MV-4-11 (cell line): ENCODE data around the gene ICAM5.
"Not testable (repeated sequence)": the region's sequence is repeated elsewhere in the genome, so short reads cannot be mapped to it uniquely, and the experiment has no call there.

ENCODE experiments used
- DNase-seq: peaks from one replicate; lab custom pipeline; 2025; lab: John Stamatoyannopoulos, UW

Gene ICAM5, protein sequence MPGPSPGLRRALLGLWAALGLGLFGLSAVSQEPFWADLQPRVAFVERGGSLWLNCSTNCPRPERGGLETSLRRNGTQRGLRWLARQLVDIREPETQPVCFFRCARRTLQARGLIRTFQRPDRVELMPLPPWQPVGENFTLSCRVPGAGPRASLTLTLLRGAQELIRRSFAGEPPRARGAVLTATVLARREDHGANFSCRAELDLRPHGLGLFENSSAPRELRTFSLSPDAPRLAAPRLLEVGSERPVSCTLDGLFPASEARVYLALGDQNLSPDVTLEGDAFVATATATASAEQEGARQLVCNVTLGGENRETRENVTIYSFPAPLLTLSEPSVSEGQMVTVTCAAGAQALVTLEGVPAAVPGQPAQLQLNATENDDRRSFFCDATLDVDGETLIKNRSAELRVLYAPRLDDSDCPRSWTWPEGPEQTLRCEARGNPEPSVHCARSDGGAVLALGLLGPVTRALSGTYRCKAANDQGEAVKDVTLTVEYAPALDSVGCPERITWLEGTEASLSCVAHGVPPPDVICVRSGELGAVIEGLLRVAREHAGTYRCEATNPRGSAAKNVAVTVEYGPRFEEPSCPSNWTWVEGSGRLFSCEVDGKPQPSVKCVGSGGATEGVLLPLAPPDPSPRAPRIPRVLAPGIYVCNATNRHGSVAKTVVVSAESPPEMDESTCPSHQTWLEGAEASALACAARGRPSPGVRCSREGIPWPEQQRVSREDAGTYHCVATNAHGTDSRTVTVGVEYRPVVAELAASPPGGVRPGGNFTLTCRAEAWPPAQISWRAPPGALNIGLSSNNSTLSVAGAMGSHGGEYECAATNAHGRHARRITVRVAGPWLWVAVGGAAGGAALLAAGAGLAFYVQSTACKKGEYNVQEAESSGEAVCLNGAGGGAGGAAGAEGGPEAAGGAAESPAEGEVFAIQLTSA

GRCh38 chr19:10289836-10290356 is at the start of gene ICAM5:
Gene ICAM5 (plus strand): TSS chr19:10289952. CDS start chr19:10290044, 92 bp downstream.
- no peak for DNase-seq

DNA sequence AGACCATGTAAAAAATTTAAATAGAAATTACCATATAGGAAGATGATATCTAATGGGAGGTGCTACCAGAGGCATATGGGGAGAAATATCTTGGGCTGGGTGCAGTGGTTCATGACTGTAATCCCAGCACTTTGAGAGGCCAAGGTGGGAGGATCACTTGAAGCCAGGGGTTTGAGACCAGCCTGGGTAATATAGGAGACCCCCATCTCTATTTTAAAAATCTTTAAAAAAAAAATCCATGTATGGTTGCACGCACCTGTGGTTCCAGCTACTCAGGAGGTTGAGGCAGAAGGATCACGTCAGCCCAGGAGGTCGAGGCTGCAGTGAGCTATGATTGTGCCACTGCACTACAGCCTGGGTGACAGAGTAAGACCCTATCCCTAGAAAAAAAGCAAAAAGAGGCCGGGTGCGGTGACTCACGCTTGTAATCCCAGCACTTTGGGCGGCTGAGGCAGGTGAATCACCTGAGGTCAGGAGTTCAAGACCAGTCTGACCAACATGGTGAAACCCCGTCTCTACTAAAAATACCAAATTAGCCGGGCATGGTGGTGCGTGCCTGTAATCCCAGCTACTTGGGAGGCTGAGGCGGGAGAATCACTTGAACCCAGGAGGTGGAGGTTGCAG is 47.8 kb upstream of the ICAM5 start:
- not testable (repeated sequence) for DNase-seq

DNA sequence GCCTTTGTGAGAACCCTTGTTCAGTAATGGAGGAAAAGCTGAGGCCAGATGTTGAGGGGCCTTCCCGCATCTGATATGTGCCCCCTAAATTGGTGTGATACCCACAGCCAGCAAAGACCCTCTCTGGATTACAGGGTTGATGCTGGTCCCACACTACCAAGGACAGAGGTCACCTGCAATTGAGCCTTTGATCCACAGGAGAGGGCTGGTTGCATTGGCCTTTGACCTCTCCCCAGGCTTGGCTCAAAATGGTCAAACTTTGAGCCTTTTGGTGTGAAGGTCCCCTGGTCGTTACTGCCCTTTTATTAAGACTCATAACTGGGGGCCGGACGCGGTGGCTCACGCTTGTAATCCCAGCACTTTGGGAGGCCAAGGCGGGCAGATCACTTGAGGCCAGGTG is 46.1 kb upstream of the ICAM5 start:
- DNase-seq, result no peak

- no peak for DNase-seq
These were observed 44.4 kb upstream of the ICAM5 start for GRCh38 chr19:10245189-10245939.

DNA sequence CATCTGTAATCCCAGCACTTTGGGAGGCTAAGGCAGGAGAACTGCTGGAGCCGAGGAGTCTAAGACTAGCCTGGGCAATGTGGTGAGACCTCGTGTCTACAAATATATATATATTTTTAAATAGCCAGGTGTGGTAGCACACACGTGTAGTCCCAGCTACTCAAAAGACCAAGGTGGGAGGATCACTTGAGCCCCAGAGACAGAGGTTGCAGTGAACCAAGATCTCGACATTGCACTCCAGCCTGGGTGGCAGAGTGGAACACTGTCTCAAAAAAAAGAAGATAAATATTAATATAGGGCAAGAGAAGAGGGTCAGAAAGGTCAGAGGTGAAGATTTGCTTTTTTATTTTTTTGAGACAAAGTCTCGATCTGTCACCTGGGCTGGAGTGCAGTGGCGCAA is 43.2 kb upstream of the ICAM5 start:
- no peak for DNase-seq

- DNase-seq, result peak; percentile 100
These were observed 37.7 kb upstream of the ICAM5 start, which contains the start of gene MRPL4 for GRCh38 chr19:10251792-10252694. Gene MRPL4 (plus strand): TSS chr19:10252214. CDS start chr19:10252254, 40 bp downstream.

- DNase-seq, result no peak
These were observed 37.0 kb upstream of the ICAM5 start for GRCh38 chr19:10252707-10253106.

DNA sequence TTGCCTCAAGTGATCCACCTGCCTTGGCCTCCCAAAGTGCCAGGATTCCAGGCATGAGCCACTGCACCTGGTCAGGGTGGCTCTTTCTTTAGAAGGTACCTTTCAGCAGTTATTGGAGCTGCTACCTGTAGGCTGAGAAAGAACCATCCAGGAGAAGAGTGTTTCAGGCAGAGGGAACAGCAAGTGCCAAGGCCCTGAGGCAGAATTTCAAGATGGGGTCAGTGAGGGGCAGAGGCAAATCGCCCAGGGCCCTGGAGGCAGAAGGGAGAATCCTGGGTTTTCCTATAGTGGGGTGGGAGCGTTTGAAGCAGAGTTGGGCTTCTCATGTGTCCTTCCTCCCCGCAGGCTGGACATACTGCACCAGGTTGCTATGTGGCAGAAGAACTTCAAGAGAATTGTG is 35.5 kb upstream of the ICAM5 start:
- DNase-seq, result no peak

GRCh38 chr19:10255358-10255757 is 34.4 kb upstream of the ICAM5 start:
- DNase-seq, result no peak

DNA sequence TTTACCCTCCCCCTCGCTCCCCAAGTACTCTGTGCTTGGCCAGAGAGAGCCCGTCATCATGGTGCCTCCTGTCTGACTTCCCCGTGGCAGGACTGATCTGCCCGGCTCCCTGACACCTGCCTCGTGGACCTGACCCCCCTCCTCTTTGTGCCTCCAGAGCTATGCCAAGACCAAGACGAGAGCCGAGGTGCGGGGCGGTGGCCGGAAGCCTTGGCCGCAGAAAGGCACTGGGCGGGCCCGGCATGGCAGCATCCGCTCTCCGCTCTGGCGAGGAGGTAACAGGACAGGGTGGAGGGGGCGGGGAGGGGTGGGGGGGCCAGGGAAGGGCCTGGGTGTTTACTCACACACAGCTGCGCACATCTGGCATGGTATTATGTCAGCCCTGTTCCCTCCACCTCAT is 33.2 kb upstream of the ICAM5 start:
- DNase-seq, result no peak

DNA sequence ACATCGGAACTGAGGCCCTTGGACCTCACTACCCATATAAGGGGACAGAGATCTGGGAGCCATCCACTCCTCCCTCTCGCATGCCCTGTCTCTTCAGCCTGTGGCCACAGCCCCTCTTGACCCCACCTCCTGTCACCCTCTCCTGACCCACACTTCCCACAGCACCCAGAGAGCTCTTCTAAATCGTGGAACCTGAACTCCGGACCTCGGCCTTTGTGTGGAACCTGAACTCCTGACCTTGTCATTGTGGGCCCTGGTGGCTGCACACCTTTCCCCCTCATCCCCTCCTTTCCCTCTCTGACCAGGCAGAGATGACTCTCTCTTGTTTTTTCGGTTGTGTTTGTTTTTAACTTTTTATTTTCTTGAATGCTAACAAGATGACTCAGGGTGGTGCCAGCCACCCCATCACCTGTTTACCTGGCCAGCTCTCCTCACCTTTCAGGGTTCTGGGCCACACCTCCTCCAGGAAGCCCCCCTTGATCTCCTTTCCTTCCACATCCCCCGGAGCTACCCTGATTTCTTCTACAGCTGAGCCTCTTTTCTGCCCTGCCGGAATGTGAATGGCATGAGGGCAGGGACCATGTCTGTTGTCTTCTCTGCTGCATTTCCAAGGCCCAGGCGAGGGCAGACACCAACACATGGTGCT is 32.7 kb upstream of the ICAM5 start:
- no peak for DNase-seq

GRCh38 chr19:10258080-10258710 is 31.6 kb upstream of the ICAM5 start:
- DNase-seq, result no peak

- peak; percentile 83 for DNase-seq
These were observed 30.4 kb upstream of the ICAM5 start for GRCh38 chr19:10259162-10259905.

- DNase-seq, result no peak
These were observed 29.6 kb upstream of the ICAM5 start for GRCh38 chr19:10260141-10260584.

- no peak for DNase-seq
These were observed 27.0 kb upstream of the ICAM5 start for GRCh38 chr19:10262771-10263170.

DNA sequence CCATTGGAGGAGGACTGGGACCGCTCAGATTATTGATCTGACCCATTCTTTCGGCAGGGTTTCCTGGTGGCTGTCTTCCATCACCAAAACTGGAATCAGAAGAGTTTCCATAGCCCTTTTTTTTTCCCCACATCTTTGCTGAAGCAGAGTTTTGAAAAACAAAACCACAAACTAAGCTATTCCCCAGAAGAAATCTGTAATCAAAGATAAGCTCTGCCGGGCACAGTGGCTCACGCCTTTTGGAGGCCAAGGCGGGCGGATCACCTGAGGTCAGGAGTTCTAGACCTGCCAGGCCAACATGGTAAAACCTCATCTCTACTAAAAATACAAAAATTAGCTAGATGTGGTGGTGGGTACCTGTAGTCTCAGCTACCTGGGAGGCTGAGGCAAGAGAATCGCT is 23.0 kb upstream of the ICAM5 start:
- no peak for DNase-seq

GRCh38 chr19:10268071-10268470 is 21.7 kb upstream of the ICAM5 start:
- DNase-seq, result no peak

GRCh38 chr19:10269333-10270179 is 20.2 kb upstream of the ICAM5 start:
- DNase-seq, result peak; percentile 80
